ENCODE results near the gene LUZP1.

GRCh38 chr1:23051290-23051909, 117.3 kb downstream of the LUZP1 start:
- TF ChIP-seq, protein P1, sequence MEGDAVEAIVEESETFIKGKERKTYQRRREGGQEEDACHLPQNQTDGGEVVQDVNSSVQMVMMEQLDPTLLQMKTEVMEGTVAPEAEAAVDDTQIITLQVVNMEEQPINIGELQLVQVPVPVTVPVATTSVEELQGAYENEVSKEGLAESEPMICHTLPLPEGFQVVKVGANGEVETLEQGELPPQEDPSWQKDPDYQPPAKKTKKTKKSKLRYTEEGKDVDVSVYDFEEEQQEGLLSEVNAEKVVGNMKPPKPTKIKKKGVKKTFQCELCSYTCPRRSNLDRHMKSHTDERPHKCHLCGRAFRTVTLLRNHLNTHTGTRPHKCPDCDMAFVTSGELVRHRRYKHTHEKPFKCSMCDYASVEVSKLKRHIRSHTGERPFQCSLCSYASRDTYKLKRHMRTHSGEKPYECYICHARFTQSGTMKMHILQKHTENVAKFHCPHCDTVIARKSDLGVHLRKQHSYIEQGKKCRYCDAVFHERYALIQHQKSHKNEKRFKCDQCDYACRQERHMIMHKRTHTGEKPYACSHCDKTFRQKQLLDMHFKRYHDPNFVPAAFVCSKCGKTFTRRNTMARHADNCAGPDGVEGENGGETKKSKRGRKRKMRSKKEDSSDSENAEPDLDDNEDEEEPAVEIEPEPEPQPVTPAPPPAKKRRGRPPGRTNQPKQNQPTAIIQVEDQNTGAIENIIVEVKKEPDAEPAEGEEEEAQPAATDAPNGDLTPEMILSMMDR (IDR thresholded peaks at IDR 0.05 in 2 of 3, conservative IDR thresholded peaks at IDR 0.05 in 1 of 3; ENCODE audit: control insufficient read depth in 2 of 3, extremely low read depth in 1 of 3, insufficient read depth in 1 of 3, low read depth in 3 of 3, low read length in 3 of 3): no peak
- no peak for TF ChIP-seq CHD1 (IDR thresholded peaks at IDR 0.05; ENCODE audit: low read depth, low read length)
- no peak for TF ChIP-seq EP300 (IDR thresholded peaks at IDR 0.05; ENCODE audit: borderline replicate concordance in 1 of 2, control insufficient read depth in 1 of 2, low read depth in 2 of 2, low read length in 2 of 2)

Measured in GM12878 (cell line).